Stimulated activated CD4-positive, alpha-beta T cell treated with anti-CD3 and anti-CD28 coated beads, TNF-alpha, amount 100 ng/mL, for 1 hour (primary cell): ENCODE measurements around the gene SLC13A4.
"Not testable (repeated sequence)": the region's sequence is repeated elsewhere in the genome, so short reads cannot be mapped to it uniquely, and the experiment has no call there.

ENCODE experiments used
- DNase-seq, 3 donors: peaks; one replicate each; pipeline ENCODE4 v3.0.0-alpha.2; 2020; ENCODE audit warnings: low read depth in 3 of 3, low spot score in 1 of 3

Gene SLC13A4

GRCh38 chr7:135728136-135728669 lies at the start of gene SLC13A4:
SLC13A4 (minus strand) TSS chr7:135728186; CDS start chr7:135727496, 690 bp downstream.
- DNase-seq, result no peak

DNA sequence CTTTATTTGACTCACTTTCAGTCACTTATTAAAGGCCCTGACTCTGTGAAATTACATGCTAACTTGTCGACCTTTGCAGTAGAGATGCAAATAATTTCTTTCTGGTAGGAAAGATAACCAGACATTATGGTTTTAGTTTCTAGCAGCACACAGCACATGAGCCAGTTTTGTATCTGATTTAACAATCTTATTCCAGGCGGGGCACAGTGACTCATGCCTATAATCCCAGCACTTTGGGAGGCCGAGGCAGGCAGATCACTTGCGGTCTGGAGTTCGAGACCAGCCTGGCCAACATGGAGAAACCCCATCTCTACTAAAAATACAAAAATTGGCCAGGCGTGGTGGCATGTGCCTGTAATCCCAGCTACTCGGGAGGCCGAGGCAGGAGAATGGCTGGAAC lies 47.9 kb upstream of the SLC13A4 start:
- not testable (repeated sequence) for DNase-seq

- no peak for DNase-seq
Measured at GRCh38 chr7:135775230-135775629, 47.2 kb upstream of the SLC13A4 start.

- no peak for DNase-seq
Measured at GRCh38 chr7:135774284-135774683, 46.3 kb upstream of the SLC13A4 start.

- no peak for DNase-seq
Measured at GRCh38 chr7:135773464-135773863, 45.5 kb upstream of the SLC13A4 start.

DNA sequence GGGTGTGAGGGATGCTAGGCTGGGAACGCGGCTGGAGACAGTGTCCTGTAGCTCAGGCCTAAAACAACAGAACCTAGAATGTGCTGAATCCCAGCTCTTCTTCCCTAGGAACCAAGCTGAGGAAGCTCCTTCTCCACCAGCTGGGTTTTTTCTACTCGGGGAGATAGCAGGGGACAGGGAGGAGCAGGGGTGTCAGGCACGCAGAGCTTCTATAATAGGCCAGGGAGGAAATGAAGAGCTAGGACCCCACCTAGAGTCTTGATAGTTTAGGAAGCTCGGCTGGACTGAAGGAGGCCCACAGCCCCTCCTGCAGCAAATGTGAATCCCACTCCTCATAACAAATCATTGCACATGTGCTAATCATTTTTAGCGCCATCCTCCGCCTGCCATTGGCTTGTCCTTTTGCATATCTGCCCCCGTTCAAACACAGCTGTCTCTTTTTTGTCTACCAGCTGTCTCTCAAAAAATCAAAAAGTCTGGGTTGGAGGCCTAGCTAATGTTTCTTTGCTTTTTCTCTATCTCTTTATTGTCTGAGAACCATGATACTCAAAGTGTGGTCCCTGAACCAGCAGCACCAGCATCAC lies 44.7 kb upstream of the SLC13A4 start:
- DNase-seq, result no peak

GRCh38 chr7:135771961-135772638 lies 44.1 kb upstream of the SLC13A4 start:
- DNase-seq, result no peak

DNA sequence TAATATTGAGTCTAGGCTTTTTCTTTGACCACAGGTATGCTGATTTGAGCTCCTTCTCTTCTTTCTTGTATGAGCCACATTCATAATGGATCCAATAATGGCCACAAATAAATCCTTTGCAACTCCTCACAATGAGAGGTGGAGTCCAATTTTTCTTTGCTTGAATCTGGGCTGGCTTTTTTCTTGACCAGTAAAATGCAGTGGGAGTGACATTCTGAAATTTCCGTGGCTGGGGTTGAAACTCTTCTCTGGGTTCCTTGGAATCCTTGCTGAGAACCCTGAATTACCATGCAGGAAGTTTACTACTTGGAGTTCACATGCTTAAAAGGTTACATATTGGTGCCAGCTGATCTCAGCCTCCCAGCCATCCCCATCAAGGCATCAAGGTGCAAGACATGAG lies 43.1 kb upstream of the SLC13A4 start:
- no peak for DNase-seq

GRCh38 chr7:135770139-135770710 lies 42.2 kb upstream of the SLC13A4 start:
- DNase-seq, result no peak

- DNase-seq, result no peak
Measured at GRCh38 chr7:135769005-135769802, 41.2 kb upstream of the SLC13A4 start.

- no peak for DNase-seq
Measured at GRCh38 chr7:135768467-135768866, 40.5 kb upstream of the SLC13A4 start.

DNA sequence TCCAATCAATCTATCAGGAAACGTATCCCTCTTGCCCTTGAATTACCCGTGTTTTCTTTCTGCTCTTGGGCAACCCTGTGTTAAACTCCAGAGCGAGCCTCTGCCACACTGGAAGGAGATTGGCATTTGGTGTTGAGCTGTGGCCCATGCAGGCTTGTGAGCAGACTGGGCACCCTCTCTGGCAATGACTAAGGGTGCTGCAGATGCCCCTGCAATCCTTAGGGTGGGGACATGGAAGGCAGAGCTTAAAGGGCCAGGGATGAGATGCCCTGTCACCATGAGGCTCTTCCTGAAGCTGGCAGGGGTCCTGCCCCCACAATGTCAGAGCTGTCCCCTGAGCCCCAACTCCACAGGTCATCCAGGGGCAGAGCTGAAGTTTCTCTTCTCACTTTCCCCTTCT lies 40.1 kb upstream of the SLC13A4 start:
- DNase-seq, result no peak

GRCh38 chr7:135763261-135763660 lies 35.3 kb upstream of the SLC13A4 start:
- DNase-seq, result no peak

DNA sequence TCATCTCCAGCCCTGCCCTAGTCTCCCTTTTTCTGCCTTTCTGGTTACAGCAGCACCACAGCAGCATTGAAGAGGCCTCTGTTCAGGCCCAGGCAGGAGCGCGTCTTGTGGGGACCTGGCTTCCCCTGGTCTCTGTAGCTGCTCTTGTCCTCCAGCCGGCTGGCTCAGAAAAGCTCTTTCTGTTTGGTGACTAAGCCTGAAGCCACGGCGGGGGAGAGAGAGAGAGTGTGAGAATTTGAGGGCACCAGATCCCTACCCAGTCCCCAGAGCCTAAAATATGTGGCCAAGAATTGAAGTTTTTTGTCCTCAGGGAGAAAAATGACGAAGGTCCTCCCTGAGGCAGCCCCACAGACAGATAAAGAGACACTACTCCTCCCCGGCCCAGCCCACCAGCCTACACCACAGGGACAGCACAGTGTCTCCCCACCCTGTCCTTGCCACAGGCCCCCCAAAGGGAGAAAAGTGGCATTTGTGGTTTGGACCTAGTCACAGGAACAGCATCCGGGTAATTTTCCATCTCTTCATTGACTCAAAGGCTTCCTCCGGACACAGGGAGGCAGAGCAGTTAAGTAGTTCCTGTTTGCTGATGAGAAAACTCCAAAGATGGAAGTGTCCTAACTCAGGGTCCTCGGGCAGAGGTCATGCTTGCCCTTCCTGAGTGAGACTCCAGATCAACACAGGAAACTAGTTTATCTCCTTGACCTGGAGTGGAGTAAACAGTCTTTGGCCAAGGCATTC lies 33.9 kb upstream of the SLC13A4 start:
- no peak for DNase-seq

GRCh38 chr7:135759532-135759931 lies 31.5 kb upstream of the SLC13A4 start:
- no peak for DNase-seq

DNA sequence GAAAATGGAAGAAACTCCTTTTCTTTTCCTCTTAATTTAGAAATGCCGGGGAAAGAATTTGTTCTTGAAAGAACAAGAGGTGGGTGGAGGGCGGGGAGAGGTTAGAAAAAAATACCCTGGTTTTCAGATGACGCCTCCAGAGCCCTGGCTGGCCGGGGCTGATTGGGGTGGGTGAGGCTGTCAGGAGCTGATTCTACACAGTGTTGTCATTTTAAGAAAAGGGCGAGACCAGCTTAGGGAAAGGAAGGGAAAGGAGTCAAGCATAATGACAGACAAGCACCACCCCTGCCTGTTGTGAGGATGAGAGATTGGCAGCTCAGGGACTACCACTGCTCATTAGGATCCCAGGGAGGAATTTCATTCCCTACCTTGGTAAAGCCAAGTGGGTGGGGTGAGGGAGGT lies 30.5 kb upstream of the SLC13A4 start:
- DNase-seq, result no peak

GRCh38 chr7:135757719-135758411 lies 29.9 kb upstream of the SLC13A4 start:
- DNase-seq, result no peak

DNA sequence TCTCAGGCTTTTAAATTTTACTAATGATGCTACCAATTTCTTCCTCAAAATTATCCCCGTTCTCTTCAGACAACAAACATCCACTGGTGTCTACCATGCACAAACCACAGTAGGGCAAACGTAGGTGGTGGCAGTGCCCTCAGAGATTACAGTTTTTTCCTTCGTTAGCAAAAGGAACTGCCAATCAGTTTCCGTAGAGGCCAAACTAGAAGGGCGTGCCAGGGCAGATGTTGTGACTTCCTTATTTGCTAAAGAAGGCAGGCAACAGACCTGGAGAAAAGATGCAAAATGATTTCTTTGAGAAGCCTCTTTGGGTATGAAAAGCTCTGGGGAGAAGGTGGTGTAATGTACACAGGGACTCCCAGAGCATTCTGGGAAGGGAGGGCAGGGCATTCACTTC lies 28.2 kb upstream of the SLC13A4 start:
- no peak for DNase-seq

DNA sequence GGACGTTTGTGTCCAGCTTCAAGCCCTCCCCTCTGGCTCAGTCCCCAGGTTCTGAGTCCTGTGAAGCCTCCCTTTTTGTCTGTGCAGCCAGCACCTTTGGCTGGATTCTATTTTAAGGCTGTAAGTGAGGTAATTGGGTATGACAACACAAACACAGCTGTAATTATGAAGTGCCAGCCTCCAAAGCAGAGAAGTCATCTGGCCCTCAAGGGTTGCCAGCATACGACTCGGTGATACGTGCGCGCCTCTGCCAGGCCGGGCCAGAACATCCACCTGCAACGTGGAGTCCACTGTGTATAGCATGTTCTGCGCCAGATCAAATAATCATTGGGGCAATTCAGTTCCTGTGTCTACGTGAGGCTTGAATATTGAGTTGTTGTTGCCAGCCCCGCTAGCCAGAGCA lies 27.4 kb upstream of the SLC13A4 start:
- DNase-seq, result no peak

- no peak for DNase-seq
Measured at GRCh38 chr7:135753616-135754413, 25.8 kb upstream of the SLC13A4 start.
